ENCODE results near the gene FAM153A.
"Not testable (repeated sequence)": the region's sequence is repeated elsewhere in the genome, so short reads cannot be mapped to it uniquely, and the experiment has no call there.

FAM153A gene

GRCh38 chr5:177724858-177725257 is 57.8 kb downstream of the FAM153A start:
- DNase-seq (ENCODE audit: low spot score): not testable (repeated sequence)

- DNase-seq (ENCODE audit: low spot score): not testable (repeated sequence)
These were observed 58.7 kb downstream of the FAM153A start for GRCh38 chr5:177723831-177724485.

- DNase-seq (ENCODE audit: low spot score): not testable (repeated sequence)
These were observed 59.9 kb downstream of the FAM153A start for GRCh38 chr5:177722829-177723228.

- not testable (repeated sequence) for DNase-seq (ENCODE audit: low spot score)
These were observed 62.7 kb downstream of the FAM153A start for GRCh38 chr5:177719989-177720388.

- DNase-seq (ENCODE audit: low spot score): not testable (repeated sequence)
These were observed 67.3 kb downstream of the FAM153A start for GRCh38 chr5:177715423-177715822.

- not testable (repeated sequence) for DNase-seq (ENCODE audit: low spot score)
These were observed 86.6 kb downstream of the FAM153A start for GRCh38 chr5:177696100-177696499.

GRCh38 chr5:177695356-177695930 is 87.3 kb downstream of the FAM153A start:
- DNase-seq (ENCODE audit: low spot score): not testable (repeated sequence)

GRCh38 chr5:177694518-177694835 is 88.2 kb downstream of the FAM153A start:
- DNase-seq (ENCODE audit: low spot score): not testable (repeated sequence)

GRCh38 chr5:177693671-177694517 is 88.8 kb downstream of the FAM153A start:
- DNase-seq (ENCODE audit: low spot score): not testable (repeated sequence)

- not testable (repeated sequence) for DNase-seq (ENCODE audit: low spot score)
These were observed 89.7 kb downstream of the FAM153A start for GRCh38 chr5:177692969-177693368.

- not testable (repeated sequence) for DNase-seq (ENCODE audit: low spot score)
These were observed 90.2 kb downstream of the FAM153A start for GRCh38 chr5:177692507-177692906.

GRCh38 chr5:177689011-177689610 is 93.6 kb downstream of the FAM153A start:
- DNase-seq (ENCODE audit: low spot score): not testable (repeated sequence)

GRCh38 chr5:177688091-177688490 is 94.6 kb downstream of the FAM153A start:
- DNase-seq (ENCODE audit: low spot score): not testable (repeated sequence)

- not testable (repeated sequence) for DNase-seq (ENCODE audit: low spot score)
These were observed 100.8 kb downstream of the FAM153A start for GRCh38 chr5:177681920-177682319.

Measured in left forelimb (tissue), 1 donor.